Measurements from ENCODE around the gene GALNT16.

Gene GALNT16

GRCh38 chr14:69323266-69323998 is 63.5 kb downstream of the GALNT16 start:
- Histone ChIP-seq H3F3A (ENCODE audit: low read depth) (no peaks in the 10 kb centered on the region), H3K4me1 (ENCODE audit: insufficient read depth, low read length, poor library complexity, severe bottlenecking) (no peaks in the 10 kb centered on the region), H2AFZ (ENCODE audit: low read length) (no peak overlapping the region), H3K4me2 (ENCODE audit: low read depth, low read length, poor library complexity, severe bottlenecking) (no peak overlapping the region), H3K27me3 (ENCODE audit: insufficient read depth, low read length, poor library complexity, severe bottlenecking) (no peaks in the 10 kb centered on the region), H4K20me1 (ENCODE audit: insufficient read depth, low read length, poor library complexity, severe bottlenecking) (no peaks in the 10 kb centered on the region), H3K9me2 (replicated peaks; ENCODE audit: low read depth, low read length) (no peaks in the 10 kb centered on the region), H3K9ac (ENCODE audit: low read depth, low read length, poor library complexity, severe bottlenecking) (no peak overlapping the region), H3K79me2 (ENCODE audit: insufficient read depth, low read length) (no peaks in the 10 kb centered on the region), H3K36me3 (ENCODE audit: insufficient read depth, low read length) (no peaks in the 10 kb centered on the region), H3K9me3 (ENCODE audit: insufficient read depth, low read depth, low read length) (no peaks in the 10 kb centered on the region), H3K4me3 (ENCODE audit: low read length, poor library complexity, severe bottlenecking) (no peak overlapping the region)
- TF ChIP-seq EZH2phosphoT487 (IDR thresholded peaks at IDR 0.05; ENCODE audit: borderline replicate concordance) (no peak), CTCF (conservative IDR thresholded peaks at IDR 0.05; ENCODE audit: low read length) (no peak)

GRCh38 chr14:69323999-69324282 is 64.0 kb downstream of the GALNT16 start:
- no peaks in the 10 kb centered on the region for H3K4me1 ChIP-seq (ENCODE audit: insufficient read depth, low read length, poor library complexity, severe bottlenecking)
- H3K9ac ChIP-seq (ENCODE audit: low read depth, low read length, poor library complexity, severe bottlenecking) = no peak overlapping the region
- H3K4me3 ChIP-seq (ENCODE audit: low read length, poor library complexity, severe bottlenecking) = no peak overlapping the region
- H3K79me2 ChIP-seq (ENCODE audit: insufficient read depth, low read length) = no peaks in the 10 kb centered on the region
- no peak for TF ChIP-seq CTCF (conservative IDR thresholded peaks at IDR 0.05; ENCODE audit: low read length)
- no peak for TF ChIP-seq EZH2phosphoT487 (IDR thresholded peaks at IDR 0.05; ENCODE audit: borderline replicate concordance)
- no peaks in the 10 kb centered on the region for H3K36me3 ChIP-seq (ENCODE audit: insufficient read depth, low read length)
- H3K9me3 ChIP-seq (ENCODE audit: insufficient read depth, low read depth, low read length) = no peaks in the 10 kb centered on the region
- H3F3A ChIP-seq (ENCODE audit: low read depth) = no peaks in the 10 kb centered on the region
- H2AFZ ChIP-seq (ENCODE audit: low read length) = no peak overlapping the region
- no peaks in the 10 kb centered on the region for H4K20me1 ChIP-seq (ENCODE audit: insufficient read depth, low read length, poor library complexity, severe bottlenecking)
- H3K9me2 ChIP-seq (replicated peaks; ENCODE audit: low read depth, low read length) = no peaks in the 10 kb centered on the region
- H3K27me3 ChIP-seq (ENCODE audit: insufficient read depth, low read length, poor library complexity, severe bottlenecking) = no peaks in the 10 kb centered on the region
- H3K4me2 ChIP-seq (ENCODE audit: low read depth, low read length, poor library complexity, severe bottlenecking) = no peak overlapping the region

- Histone ChIP-seq H3K4me1 (ENCODE audit: insufficient read depth, low read length, poor library complexity, severe bottlenecking) (no peaks in the 10 kb centered on the region), H3K9ac (ENCODE audit: low read depth, low read length, poor library complexity, severe bottlenecking) (no peak overlapping the region), H3K79me2 (ENCODE audit: insufficient read depth, low read length) (no peaks in the 10 kb centered on the region), H3F3A (ENCODE audit: low read depth) (no peaks in the 10 kb centered on the region), H3K9me2 (replicated peaks; ENCODE audit: low read depth, low read length) (no peaks in the 10 kb centered on the region), H3K27me3 (ENCODE audit: insufficient read depth, low read length, poor library complexity, severe bottlenecking) (no peaks in the 10 kb centered on the region), H3K36me3 (ENCODE audit: insufficient read depth, low read length) (no peaks in the 10 kb centered on the region), H3K4me3 (ENCODE audit: low read length, poor library complexity, severe bottlenecking) (no peak overlapping the region), H4K20me1 (ENCODE audit: insufficient read depth, low read length, poor library complexity, severe bottlenecking) (no peaks in the 10 kb centered on the region), H3K4me2 (ENCODE audit: low read depth, low read length, poor library complexity, severe bottlenecking) (no peak overlapping the region), H3K9me3 (ENCODE audit: insufficient read depth, low read depth, low read length) (no peaks in the 10 kb centered on the region), H2AFZ (ENCODE audit: low read length) (no peak overlapping the region)
- TF ChIP-seq EZH2phosphoT487 (IDR thresholded peaks at IDR 0.05; ENCODE audit: borderline replicate concordance) (no peak), CTCF (conservative IDR thresholded peaks at IDR 0.05; ENCODE audit: low read length) (no peak)
These were observed 64.5 kb downstream of the GALNT16 start for GRCh38 chr14:69324341-69324931.

All from Loucy (cell line).